HUDEP-2 (cell line): ENCODE data around the gene DHRSX.
"Not testable (repeated sequence)": the region's sequence is repeated elsewhere in the genome, so short reads cannot be mapped to it uniquely, and the experiment has no call there.

ENCODE experiments used
- DNase-seq, 76 experiments: peaks; one replicate each; lab custom pipeline; 2025; ENCODE audit not compliant: unreplicated experiment in 76 of 76; lab: John Stamatoyannopoulos, UW

DHRSX gene

DNA sequence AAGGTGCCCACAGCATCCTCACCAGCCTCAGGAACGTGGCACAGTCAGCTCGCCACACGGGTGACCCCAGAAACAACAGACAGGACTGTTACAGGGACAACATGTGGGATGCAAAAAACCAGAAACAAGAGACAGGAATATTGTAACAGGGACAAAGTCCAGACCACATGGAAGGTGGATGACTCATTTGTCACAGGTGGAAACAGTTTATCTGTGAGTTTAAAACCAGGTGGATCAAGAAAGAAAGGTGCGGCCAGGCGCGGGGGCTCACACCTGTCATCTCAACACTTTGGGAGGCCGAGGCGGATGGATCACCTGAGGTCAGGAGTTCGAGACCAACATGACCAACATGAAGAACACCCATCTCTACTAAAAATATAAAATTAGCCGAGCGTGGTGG lies 23.5 kb downstream of the DHRSX start:
- DNase-seq: not testable (repeated sequence)

GRCh38 chrX:2474963-2475726 lies 25.6 kb downstream of the DHRSX start:
- no peak for DNase-seq

DNA sequence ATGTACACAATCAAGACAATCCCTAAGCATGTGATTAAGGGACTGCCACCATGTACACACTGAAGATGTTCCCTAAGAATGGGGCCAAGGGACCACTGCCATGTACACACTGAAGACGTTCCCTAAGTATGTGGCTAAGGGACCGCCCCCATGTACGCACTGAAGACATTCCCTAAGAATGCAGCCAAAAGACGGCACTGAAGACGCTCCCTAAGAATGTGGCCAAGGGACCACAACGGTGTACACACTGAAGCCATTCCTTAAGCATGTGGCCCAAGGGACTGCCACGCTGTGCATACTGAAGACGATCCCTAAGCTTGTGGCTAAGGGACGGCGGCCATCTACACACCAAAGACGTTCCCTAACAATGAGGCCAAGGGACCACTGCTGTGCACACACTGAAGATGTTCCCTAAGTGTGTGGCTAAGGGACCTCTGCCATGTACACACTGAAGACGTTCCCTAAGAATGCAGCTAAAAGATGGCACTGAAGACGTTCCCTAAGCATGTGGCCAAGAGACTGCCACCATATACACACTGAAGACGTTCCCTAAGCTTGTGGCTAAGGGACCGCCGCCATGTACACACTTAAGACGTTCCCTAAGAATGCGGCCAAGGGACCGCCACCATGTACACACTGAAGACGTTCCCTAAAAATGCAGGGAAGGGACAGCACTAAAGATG lies 26.4 kb downstream of the DHRSX start:
- DNase-seq: no peak

- not testable (repeated sequence) for DNase-seq
Observed at GRCh38 chrX:2473064-2473463, 27.7 kb downstream of the DHRSX start.

GRCh38 chrX:2471641-2472040 lies 29.1 kb downstream of the DHRSX start:
- no peak for DNase-seq

- not testable (repeated sequence) for DNase-seq
Observed at GRCh38 chrX:2471126-2471525, 29.6 kb downstream of the DHRSX start.

DNA sequence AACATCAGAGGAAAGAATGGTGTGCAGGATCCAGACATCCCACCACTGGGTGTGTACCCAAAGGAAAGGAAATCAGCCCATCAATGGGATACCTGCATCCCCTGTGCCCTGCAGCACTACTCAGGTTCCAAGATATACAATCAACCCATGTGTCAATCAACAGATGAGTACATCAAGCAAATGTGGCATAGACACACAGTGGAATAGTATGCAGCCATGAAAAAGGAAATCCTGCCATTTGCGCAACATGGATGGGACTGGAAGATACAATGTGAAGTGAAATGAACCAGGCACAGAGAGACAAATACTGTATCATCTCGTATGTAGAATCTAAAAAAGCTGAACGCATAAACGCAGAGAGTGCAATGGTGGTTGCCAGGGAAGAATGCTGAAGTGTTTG lies 30.9 kb downstream of the DHRSX start:
- DNase-seq: not testable (repeated sequence)

DNA sequence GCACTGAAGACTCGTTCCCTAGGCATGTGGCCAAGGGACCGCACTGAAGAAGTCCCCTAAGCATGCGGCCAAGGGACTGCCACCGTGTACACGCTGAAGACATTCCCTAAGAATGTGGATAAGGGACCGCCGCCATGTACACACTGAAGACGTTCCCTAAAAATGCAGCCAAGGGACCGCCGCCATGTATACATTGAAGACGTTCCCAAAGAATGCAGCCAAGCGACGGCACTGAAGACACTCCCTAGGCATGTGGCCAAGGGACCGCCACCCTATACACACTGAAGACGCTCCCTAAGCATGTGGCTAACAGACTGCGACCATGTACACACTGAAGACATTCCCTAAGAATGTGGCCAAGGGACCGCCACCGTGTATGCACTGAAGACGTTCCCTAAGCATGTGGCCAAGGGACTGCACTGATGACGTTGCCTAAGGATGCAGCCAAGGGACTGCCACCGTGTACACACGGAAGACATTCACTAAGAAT lies 31.5 kb downstream of the DHRSX start:
- DNase-seq: no peak

DNA sequence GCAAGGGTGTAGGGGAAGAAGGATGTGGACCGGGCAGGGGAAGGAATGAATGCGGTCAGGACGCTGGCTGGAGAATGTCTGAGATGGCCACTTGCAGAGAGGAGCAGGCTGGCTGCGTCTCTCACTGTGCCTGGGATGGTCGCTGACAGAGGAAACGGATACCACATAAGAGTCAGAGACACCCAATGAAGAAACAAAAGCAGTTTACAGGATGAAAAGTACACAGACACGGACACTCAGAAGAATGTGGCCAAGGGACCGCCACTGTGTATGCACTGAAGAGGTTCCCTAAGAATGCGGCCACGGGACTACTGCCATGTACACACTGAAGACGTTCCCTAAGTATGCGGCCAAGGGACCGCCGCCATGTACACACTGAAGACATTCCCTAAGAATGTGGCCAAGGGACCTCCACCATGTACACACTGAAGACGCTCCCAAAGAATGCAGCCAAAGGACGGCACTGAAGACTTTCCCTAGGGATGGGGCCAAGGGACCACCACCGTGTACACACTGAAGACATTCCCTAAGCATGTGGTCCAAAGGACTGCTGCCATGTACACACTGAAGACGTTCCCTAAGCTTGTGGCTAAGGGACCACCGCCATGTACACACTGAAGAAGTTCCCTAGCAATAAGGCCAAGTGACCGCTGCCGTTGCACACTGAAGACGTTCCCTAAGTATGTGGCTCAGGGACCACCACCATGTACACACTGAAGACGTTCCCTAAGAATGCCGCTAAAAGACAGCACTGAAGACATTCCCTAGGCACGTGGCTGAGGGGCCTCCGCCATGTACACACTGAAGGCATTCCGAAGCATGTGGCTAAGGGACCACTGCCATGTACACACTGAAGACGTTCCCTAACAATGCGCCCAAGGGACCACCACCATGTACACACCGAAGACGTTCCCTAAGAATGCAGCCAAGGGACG lies 32.2 kb downstream of the DHRSX start:
- DNase-seq: no peak

DNA sequence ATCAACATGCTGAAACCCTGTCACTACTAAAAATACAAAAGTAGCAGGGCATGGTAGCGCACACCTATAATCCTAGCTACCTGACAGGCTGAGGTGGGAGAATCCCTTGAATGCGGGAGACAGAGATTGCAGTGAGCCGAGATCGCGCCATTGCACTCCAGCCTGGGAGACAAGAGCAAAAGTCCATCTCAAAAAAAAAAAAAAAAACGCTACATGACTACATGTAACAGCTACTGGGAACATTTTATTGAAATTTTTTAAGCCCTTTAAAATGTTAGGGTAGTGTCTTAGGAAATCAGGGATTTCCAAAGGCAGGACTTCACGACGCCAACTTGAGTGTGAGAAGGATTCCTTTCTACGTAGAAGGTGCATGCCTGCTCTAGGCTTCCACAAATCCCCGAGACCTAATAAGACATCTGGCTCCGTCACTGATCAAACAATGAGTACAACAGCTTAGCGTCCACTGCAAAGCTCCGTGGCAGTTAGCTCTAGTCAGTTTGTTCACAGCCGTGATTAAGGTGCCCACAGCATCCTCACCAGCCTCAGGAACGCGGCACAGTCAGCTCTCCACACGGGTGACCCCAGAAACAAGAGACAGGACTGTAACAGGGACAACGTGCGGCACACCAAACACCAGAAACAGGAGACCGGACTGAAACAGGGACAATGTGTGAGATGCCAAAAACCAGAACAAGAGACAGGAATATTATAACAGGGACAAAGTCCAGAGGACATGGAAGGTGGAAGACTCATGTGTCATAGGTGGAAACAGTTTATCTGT lies 33.7 kb downstream of the DHRSX start:
- no peak for DNase-seq

DNA sequence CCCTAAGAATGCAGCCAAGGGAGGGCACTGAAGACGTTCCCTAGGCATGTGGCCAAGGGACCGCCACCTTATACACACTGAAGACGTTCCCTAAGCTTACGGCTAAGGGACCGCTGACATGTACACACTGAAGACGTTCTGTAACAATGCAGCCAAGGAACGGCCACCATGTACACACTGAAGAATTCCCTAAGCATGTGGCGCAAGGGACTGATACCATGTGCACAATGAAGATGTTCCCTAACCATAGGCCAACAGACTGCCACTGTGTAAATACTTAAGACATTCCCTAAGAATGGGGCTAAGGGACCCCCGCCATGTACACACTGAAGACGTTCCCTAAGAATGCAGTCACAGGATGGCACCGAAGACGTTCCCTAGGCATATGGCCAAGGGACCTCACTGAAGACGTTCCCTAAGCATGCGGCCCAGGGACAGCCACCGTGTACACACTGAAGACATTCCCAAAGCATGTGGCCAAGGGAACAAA lies 36.1 kb downstream of the DHRSX start:
- no peak for DNase-seq

- no peak for DNase-seq
Observed at GRCh38 chrX:2463973-2464676, 36.7 kb downstream of the DHRSX start.

- DNase-seq: not testable (repeated sequence)
Observed at GRCh38 chrX:2463481-2463880, 37.3 kb downstream of the DHRSX start.

GRCh38 chrX:2462780-2463179 lies 38.0 kb downstream of the DHRSX start:
- DNase-seq: no peak

- DNase-seq: no peak
Observed at GRCh38 chrX:2462074-2462473, 38.7 kb downstream of the DHRSX start.

GRCh38 chrX:2461711-2462016 lies 39.1 kb downstream of the DHRSX start:
- no peak for DNase-seq

GRCh38 chrX:2460821-2461710 lies 39.7 kb downstream of the DHRSX start:
- DNase-seq: not testable (repeated sequence)

- DNase-seq: not testable (repeated sequence)
Observed at GRCh38 chrX:2460048-2460447, 40.7 kb downstream of the DHRSX start.

DNA sequence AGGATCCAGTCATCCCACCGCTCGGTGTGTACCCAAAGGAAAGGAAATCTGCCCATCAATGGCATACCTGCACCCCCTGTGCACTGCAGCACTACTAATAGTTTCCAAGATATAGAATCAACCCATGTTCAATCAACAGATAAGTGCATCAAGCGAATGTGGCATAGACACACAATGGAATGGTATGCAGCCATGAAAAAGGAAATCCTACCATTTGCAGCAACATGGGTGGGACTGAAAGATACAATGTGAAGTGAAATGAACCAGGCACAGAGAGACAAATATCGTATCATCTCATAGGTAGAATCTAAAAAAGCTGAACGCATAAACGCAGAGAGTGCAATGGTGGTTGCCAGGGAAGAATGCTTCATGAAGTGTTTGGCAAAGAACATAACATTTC lies 42.5 kb downstream of the DHRSX start:
- no peak for DNase-seq
